ENCODE data around the gene COL26A1. TPM values are rescaled to one million over a fixed set of nuclear protein-coding genes. Genes with fewer than 3 reads are reported as not detected.
"Not testable (repeated sequence)": the region's sequence is repeated elsewhere in the genome, so short reads cannot be mapped to it uniquely, and the experiment has no call there.

COL26A1 gene
- total and polyA plus RNA-seq, 2 donors: 0.41 to 3.0 TPM

DNA sequence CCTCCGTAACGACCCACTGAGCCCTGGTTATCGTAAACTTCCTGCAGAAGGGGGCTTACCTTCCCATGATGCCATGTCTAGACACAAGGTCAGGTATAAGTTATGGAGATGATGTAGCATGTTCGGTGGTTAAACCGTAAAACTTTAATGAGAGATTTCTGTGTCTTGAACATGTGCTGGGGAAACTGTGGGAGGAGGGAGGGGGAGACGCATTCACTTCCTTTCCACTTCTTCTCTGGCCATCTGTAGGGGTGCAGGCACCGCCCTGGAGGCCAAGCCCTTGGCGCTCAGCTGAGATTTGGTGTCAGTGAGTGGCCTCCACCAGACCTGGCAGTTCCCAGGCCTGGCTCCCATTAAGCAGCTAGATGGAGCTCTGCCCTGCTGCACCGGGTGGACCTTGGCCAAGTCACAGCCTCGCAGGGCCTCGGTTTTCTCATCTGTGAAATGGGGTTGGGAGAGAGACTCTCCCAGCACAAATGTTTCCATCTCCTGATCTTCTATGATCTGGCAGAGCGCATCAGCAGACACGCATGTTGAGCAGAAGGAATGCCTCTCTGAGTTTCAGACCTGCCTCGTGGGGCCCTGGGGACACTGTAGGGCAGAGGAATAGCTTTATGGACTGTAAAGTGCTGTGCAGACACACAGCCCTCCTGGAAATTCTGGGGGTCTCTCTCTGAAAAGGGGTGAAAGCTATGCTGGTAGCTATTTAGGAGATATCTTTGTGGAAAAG lies 106.0 kb downstream of the COL26A1 start:
- no peaks in the 10 kb centered on the region for H3K27me3 ChIP-seq (ENCODE audit: control insufficient read depth in 2 of 2, insufficient read depth in 1 of 2, low read length in 1 of 2)
- DNase-seq (ENCODE audit: low read depth in 6 of 9, low spot score in 9 of 9): no peak
- peaks cover 0 to 4% of the 10 kb centered on the region in 2 donors for H3K9me3 ChIP-seq (ENCODE audit: control insufficient read depth in 2 of 2, insufficient read depth in 1 of 2, low read length in 1 of 2)
- no peaks in the 10 kb centered on the region for H3K36me3 ChIP-seq (ENCODE audit: control insufficient read depth in 2 of 2, insufficient read depth in 2 of 2, low read length in 1 of 2)
- H3K4me1 ChIP-seq (ENCODE audit: control insufficient read depth in 2 of 2, insufficient read depth in 2 of 2, low read length in 2 of 2): peaks cover 7 to 18% of the 10 kb centered on the region in 2 donors
- no peak overlapping the region for H3K27ac ChIP-seq (ENCODE audit: low read depth in 1 of 2, low read length in 1 of 2)
- 52% methylated on average over 14 of the region's 14 CpGs for WGBS
- H3K4me3 ChIP-seq (ENCODE audit: low read length in 2 of 2): no peak overlapping the region

- Histone ChIP-seq H3K27me3 (ENCODE audit: control insufficient read depth in 2 of 2, insufficient read depth in 1 of 2, low read length in 1 of 2) (no peaks in the 10 kb centered on the region), H3K4me3 (ENCODE audit: low read length in 2 of 2) (no peak overlapping the region), H3K27ac (ENCODE audit: low read depth in 1 of 2, low read length in 1 of 2) (no peak overlapping the region), H3K4me1 (ENCODE audit: control insufficient read depth in 2 of 2, insufficient read depth in 2 of 2, low read length in 2 of 2) (peaks cover 0 to 10% of the 10 kb centered on the region in 2 donors), H3K36me3 (ENCODE audit: control insufficient read depth in 2 of 2, insufficient read depth in 2 of 2, low read length in 1 of 2) (no peaks in the 10 kb centered on the region), H3K9me3 (ENCODE audit: control insufficient read depth in 2 of 2, insufficient read depth in 1 of 2, low read length in 1 of 2) (no peaks in the 10 kb centered on the region)
- WGBS: 94% methylated on average over 9 of the region's 9 CpGs
- DNase-seq (ENCODE audit: low read depth in 6 of 9, low spot score in 9 of 9): no peak
Measured at GRCh38 chr7:101470668-101471487, 108.2 kb downstream of the COL26A1 start.

DNA sequence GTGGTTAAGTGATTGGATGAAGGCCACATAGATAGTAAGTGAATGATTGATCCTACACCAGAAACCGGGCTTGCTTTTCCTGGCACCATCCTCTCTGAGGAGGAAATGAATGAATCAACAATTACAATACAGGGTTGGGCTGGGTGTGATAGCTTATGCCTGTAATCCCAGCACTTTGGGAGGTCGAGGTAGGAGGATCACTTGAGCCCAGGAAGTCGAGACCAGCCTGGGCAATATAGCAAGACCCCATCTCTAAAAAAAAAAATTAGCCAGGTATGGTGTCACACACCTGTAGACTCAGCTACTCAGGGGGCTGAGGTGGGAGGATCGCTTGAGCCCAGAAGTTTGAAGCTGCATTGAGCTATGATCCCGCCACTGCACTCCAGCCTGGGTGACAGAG lies 111.5 kb downstream of the COL26A1 start:
- H3K4me3 ChIP-seq (ENCODE audit: low read length in 2 of 2): no peak overlapping the region
- H3K27ac ChIP-seq (ENCODE audit: low read depth in 1 of 2, low read length in 1 of 2): no peak overlapping the region
- H3K27me3 ChIP-seq (ENCODE audit: control insufficient read depth in 2 of 2, insufficient read depth in 1 of 2, low read length in 1 of 2): no peaks in the 10 kb centered on the region
- no peaks in the 10 kb centered on the region for H3K36me3 ChIP-seq (ENCODE audit: control insufficient read depth in 2 of 2, insufficient read depth in 2 of 2, low read length in 1 of 2)
- 73% methylated on average over 5 of the region's 5 CpGs for WGBS
- no peak for DNase-seq (ENCODE audit: low read depth in 6 of 9, low spot score in 9 of 9)
- no peaks in the 10 kb centered on the region for H3K9me3 ChIP-seq (ENCODE audit: control insufficient read depth in 2 of 2, insufficient read depth in 1 of 2, low read length in 1 of 2)
- H3K4me1 ChIP-seq (ENCODE audit: control insufficient read depth in 2 of 2, insufficient read depth in 2 of 2, low read length in 2 of 2): no peaks in the 10 kb centered on the region

GRCh38 chr7:101475691-101476090 lies 113.0 kb downstream of the COL26A1 start:
- DNase-seq (ENCODE audit: low read depth in 6 of 9, low spot score in 9 of 9); H3K4me1 ChIP-seq (ENCODE audit: control insufficient read depth in 2 of 2, insufficient read depth in 2 of 2, low read length in 2 of 2); H3K36me3 ChIP-seq (ENCODE audit: control insufficient read depth in 2 of 2, insufficient read depth in 2 of 2, low read length in 1 of 2); H3K27me3 ChIP-seq (ENCODE audit: control insufficient read depth in 2 of 2, insufficient read depth in 1 of 2, low read length in 1 of 2); H3K9me3 ChIP-seq (ENCODE audit: control insufficient read depth in 2 of 2, insufficient read depth in 1 of 2, low read length in 1 of 2); H3K4me3 ChIP-seq (ENCODE audit: low read length in 2 of 2); H3K27ac ChIP-seq (ENCODE audit: low read depth in 1 of 2, low read length in 1 of 2): not testable (repeated sequence)
- WGBS: 91% methylated on average over 2 of the region's 2 CpGs

- WGBS: 99% methylated on average over 1 of the region's 1 CpG
Measured at GRCh38 chr7:101479217-101479616, 116.5 kb downstream of the COL26A1 start.

GRCh38 chr7:101486056-101486432 lies 123.4 kb downstream of the COL26A1 start:
- 89% methylated on average over 7 of the region's 7 CpGs for WGBS
- not testable (repeated sequence) for H3K4me3 ChIP-seq (ENCODE audit: low read length in 2 of 2); H3K27ac ChIP-seq (ENCODE audit: low read depth in 1 of 2, low read length in 1 of 2)

More at GRCh38 chr7:101479217-101479616, 116.5 kb downstream of the COL26A1 start:
- H3K27ac ChIP-seq (ENCODE audit: low read depth in 1 of 2, low read length in 1 of 2): no peak overlapping the region
- H3K4me1 ChIP-seq (ENCODE audit: control insufficient read depth in 2 of 2, insufficient read depth in 2 of 2, low read length in 2 of 2): no peaks in the 10 kb centered on the region
- no peaks in the 10 kb centered on the region for H3K9me3 ChIP-seq (ENCODE audit: control insufficient read depth in 2 of 2, insufficient read depth in 1 of 2, low read length in 1 of 2)
- H3K36me3 ChIP-seq (ENCODE audit: control insufficient read depth in 2 of 2, insufficient read depth in 2 of 2, low read length in 1 of 2): no peaks in the 10 kb centered on the region
- H3K4me3 ChIP-seq (ENCODE audit: low read length in 2 of 2): no peak overlapping the region
- H3K27me3 ChIP-seq (ENCODE audit: control insufficient read depth in 2 of 2, insufficient read depth in 1 of 2, low read length in 1 of 2): no peaks in the 10 kb centered on the region
- no peak for DNase-seq (ENCODE audit: low read depth in 6 of 9, low spot score in 9 of 9)

DNA sequence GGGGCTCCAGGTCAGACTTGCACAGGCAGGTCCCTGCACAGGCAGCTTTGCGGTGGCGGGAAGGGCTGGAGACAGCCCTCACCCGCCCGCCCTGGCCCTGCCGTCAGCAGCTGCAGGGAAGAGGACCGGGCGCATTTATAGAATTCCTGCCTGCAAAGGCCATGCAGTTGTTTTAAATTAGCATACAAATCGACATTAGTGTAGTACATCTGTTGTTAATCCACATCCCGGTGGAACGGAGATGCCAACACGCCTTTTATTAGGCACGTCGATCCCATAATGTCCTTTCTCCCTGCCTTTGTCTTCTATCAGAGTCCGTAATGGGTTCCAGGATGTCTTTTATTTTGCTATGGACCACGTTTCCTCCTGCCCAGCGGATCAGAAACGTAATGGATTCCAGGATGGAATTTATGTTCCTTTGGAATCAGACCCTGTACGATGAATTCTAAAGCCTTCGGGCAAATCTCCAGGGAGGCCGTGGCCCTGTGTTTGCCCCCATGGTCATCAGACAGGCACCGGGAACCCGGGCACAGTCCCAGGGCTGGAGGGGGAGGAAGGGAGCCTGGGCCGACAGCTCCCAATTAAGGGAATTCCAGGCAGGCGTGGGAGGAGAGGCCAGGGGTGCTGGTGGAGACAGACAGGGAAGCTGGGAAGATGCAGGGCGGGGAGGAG lies 123.9 kb downstream of the COL26A1 start:
- DNase-seq (ENCODE audit: low read depth in 6 of 9, low spot score in 9 of 9): no peak
- H3K9me3 ChIP-seq (ENCODE audit: control insufficient read depth in 2 of 2, insufficient read depth in 1 of 2, low read length in 1 of 2): no peaks in the 10 kb centered on the region
- WGBS: 90% methylated on average over 25 of the region's 25 CpGs
- H3K27me3 ChIP-seq (ENCODE audit: control insufficient read depth in 2 of 2, insufficient read depth in 1 of 2, low read length in 1 of 2): no peaks in the 10 kb centered on the region
- no peaks in the 10 kb centered on the region for H3K36me3 ChIP-seq (ENCODE audit: control insufficient read depth in 2 of 2, insufficient read depth in 2 of 2, low read length in 1 of 2)
- H3K4me1 ChIP-seq (ENCODE audit: control insufficient read depth in 2 of 2, insufficient read depth in 2 of 2, low read length in 2 of 2): no peaks in the 10 kb centered on the region
- H3K27ac ChIP-seq (ENCODE audit: low read depth in 1 of 2, low read length in 1 of 2): no peak overlapping the region
- H3K4me3 ChIP-seq (ENCODE audit: low read length in 2 of 2): no peak overlapping the region

More at GRCh38 chr7:101486056-101486432, 123.4 kb downstream of the COL26A1 start:
- not testable (repeated sequence) for H3K36me3 ChIP-seq (ENCODE audit: control insufficient read depth in 2 of 2, insufficient read depth in 2 of 2, low read length in 1 of 2); H3K27me3 ChIP-seq (ENCODE audit: control insufficient read depth in 2 of 2, insufficient read depth in 1 of 2, low read length in 1 of 2); H3K4me1 ChIP-seq (ENCODE audit: control insufficient read depth in 2 of 2, insufficient read depth in 2 of 2, low read length in 2 of 2); H3K9me3 ChIP-seq (ENCODE audit: control insufficient read depth in 2 of 2, insufficient read depth in 1 of 2, low read length in 1 of 2); DNase-seq (ENCODE audit: low read depth in 6 of 9, low spot score in 9 of 9)

DNA sequence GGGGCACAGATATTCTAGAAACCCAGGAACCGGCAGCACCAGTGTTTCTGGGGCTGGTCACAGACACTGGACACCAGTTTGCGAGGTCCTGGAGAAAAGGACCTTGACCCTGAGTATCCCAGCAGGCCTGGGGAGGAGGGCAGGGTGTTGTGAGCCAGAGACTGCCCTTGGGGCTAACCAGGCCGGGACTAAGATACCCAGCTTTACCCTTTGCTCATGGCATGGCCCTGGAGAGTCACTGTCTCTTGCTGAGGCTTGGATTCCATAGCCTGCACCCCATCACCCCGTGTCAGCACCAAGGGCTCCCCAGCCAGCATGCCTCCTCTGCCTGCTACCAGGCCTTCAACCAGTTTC lies 124.4 kb downstream of the COL26A1 start:
- WGBS: 97% methylated on average over 4 of the region's 4 CpGs

GRCh38 chr7:101487753-101488152 lies 125.1 kb downstream of the COL26A1 start:
- Histone ChIP-seq H3K27ac (ENCODE audit: low read depth in 1 of 2, low read length in 1 of 2) (no peak overlapping the region), H3K27me3 (ENCODE audit: control insufficient read depth in 2 of 2, insufficient read depth in 1 of 2, low read length in 1 of 2) (no peaks in the 10 kb centered on the region), H3K36me3 (ENCODE audit: control insufficient read depth in 2 of 2, insufficient read depth in 2 of 2, low read length in 1 of 2) (no peaks in the 10 kb centered on the region), H3K9me3 (ENCODE audit: control insufficient read depth in 2 of 2, insufficient read depth in 1 of 2, low read length in 1 of 2) (no peaks in the 10 kb centered on the region), H3K4me1 (ENCODE audit: control insufficient read depth in 2 of 2, insufficient read depth in 2 of 2, low read length in 2 of 2) (no peaks in the 10 kb centered on the region), H3K4me3 (ENCODE audit: low read length in 2 of 2) (no peak overlapping the region)
- 97% methylated on average over 7 of the region's 7 CpGs for WGBS
- no peak for DNase-seq (ENCODE audit: low read depth in 6 of 9, low spot score in 9 of 9)

More for the DNA sequence above, 124.4 kb downstream of the COL26A1 start:
- Histone ChIP-seq H3K27ac (ENCODE audit: low read depth in 1 of 2, low read length in 1 of 2) (no peak overlapping the region), H3K36me3 (ENCODE audit: control insufficient read depth in 2 of 2, insufficient read depth in 2 of 2, low read length in 1 of 2) (no peaks in the 10 kb centered on the region), H3K27me3 (ENCODE audit: control insufficient read depth in 2 of 2, insufficient read depth in 1 of 2, low read length in 1 of 2) (no peaks in the 10 kb centered on the region), H3K9me3 (ENCODE audit: control insufficient read depth in 2 of 2, insufficient read depth in 1 of 2, low read length in 1 of 2) (no peaks in the 10 kb centered on the region), H3K4me1 (ENCODE audit: control insufficient read depth in 2 of 2, insufficient read depth in 2 of 2, low read length in 2 of 2) (no peaks in the 10 kb centered on the region), H3K4me3 (ENCODE audit: low read length in 2 of 2) (no peak overlapping the region)
- no peak for DNase-seq (ENCODE audit: low read depth in 6 of 9, low spot score in 9 of 9)

Measured in thymus (tissue), 11 donors.